H1 (cell line): ENCODE measurements around the gene DNAI1. TPM values are rescaled to one million over a fixed set of nuclear protein-coding genes. Genes with fewer than 3 reads are reported as not detected.

ENCODE experiments used
- BACH1 ChIP-seq: IDR thresholded peaks from 2 replicates; pipeline ENCODE4 v1.6.1; 2012; ENCODE audit warnings: low read length, improper control_type of control experiment
- NANOG ChIP-seq: IDR thresholded peaks from 2 replicates; pipeline ENCODE4 v1.6.1; 2011; ENCODE audit warnings: low read length, low read depth, mild to moderate bottlenecking, inconsistent platforms; ENCODE audit not compliant: insufficient read depth, poor library complexity, severe bottlenecking
- POLR2AphosphoS5 ChIP-seq: IDR thresholded peaks from 2 replicates; pipeline ENCODE4 v1.6.1; 2011; ENCODE audit warnings: low read depth, low read length
- RNF2 ChIP-seq: fragments of 200-900, 300-1000 bp; sonication (generic); IDR thresholded peaks from 2 replicates; pipeline ENCODE4 v1.7.1; 2016; ENCODE audit warnings: borderline replicate concordance, low read depth, mild to moderate bottlenecking, antibody characterized with exemption, low read length; ENCODE audit not compliant: poor library complexity, severe bottlenecking; ENCODE audit errors: missing control alignments
- SAP30 ChIP-seq: fragments of 300-600 bp; sonication (generic); IDR thresholded peaks from 2 replicates; pipeline ENCODE4 v1.7.1; 2012; ENCODE audit warnings: low read length, moderate library complexity, mild to moderate bottlenecking, inconsistent platforms; ENCODE audit not compliant: insufficient read depth, insufficient replicate concordance
- polyA plus RNA-seq, 7 experiments: library from polyadenylated mRNA; depleted of rRNA in 3 of 7; stranded (reverse) in 5 of 7; unstranded in 2 of 7; fragments of >200 nt in 5 of 7; fragments of 200-250 nt in 2 of 7; gene quantifications; 1 replicate in 5 of 7; 2 replicates in 1 of 7; 4 replicates in 1 of 7; pipeline versions ENCODE4 v1.2.1 to v1.2.3, GENCODE V29; 2011 to 2013; ENCODE audit warnings: missing spikeins in 2 of 7, mixed read lengths in 2 of 7
- total RNA-seq: library from RNA; stranded (reverse); fragmentation: NEBNext Ultra II Directional; extraction: Animal tissue kit (Norgen Biotek cat#: 25700); gene quantifications from 2 replicates; pipeline ENCODE4 v1.2.1, GENCODE V29; 2021

The DNAI1 gene
- total and polyA plus RNA-seq, 2 of the 8 experiments (the other 6 are each of a cell fraction or from before 2014, with no cell fraction given) = 0.37 to 0.54 TPM

- TF ChIP-seq BACH1 (no peak), NANOG (no peak), POLR2AphosphoS5 (no peak), SAP30 (no peak), RNF2 (no peak)
These were observed 6.9 kb downstream of the DNAI1 start (continued) for GRCh38 chr9:34465468-34465867.
